PFSK-1 (cell line): ENCODE data around the gene TLE4.

ENCODE experiments used
- FOXP2 ChIP-seq: optimal IDR thresholded peaks from 2 replicates; pipeline ENCODE3; 2011; ENCODE audit warnings: borderline replicate concordance, control low read depth, inconsistent platforms; ENCODE audit not compliant: insufficient read depth; ENCODE audit errors: extremely low read length, extremely low read depth
- POLR2AphosphoS5 ChIP-seq: IDR thresholded peaks from 2 replicates; pipeline ENCODE4 v1.6.1; 2012; ENCODE audit warnings: low read depth, mild to moderate bottlenecking, control low read depth, low read length, moderate library complexity
- SIN3A ChIP-seq: IDR thresholded peaks from 2 replicates; pipeline ENCODE4 v1.6.1; 2012; ENCODE audit warnings: mild to moderate bottlenecking, low read length, moderate library complexity, borderline replicate concordance; ENCODE audit not compliant: insufficient read depth
- TAF1 ChIP-seq: IDR thresholded peaks from 2 replicates; pipeline ENCODE4 v1.6.1; 2012; ENCODE audit warnings: low read length, control low read depth, borderline replicate concordance; ENCODE audit not compliant: insufficient read depth
- TF ChIP-seq, protein P1 (sequence below), 2 experiments: IDR thresholded peaks; 2 replicates each; pipeline versions ENCODE4 v1.6.1 to v1.8.0; 2011 to 2012; ENCODE audit warnings: low read depth in 2 of 2, low read length in 2 of 2, control low read depth in 1 of 2, inconsistent platforms in 1 of 2, mild to moderate bottlenecking in 1 of 2, moderate library complexity in 1 of 2; ENCODE audit not compliant: insufficient read depth in 1 of 2

The TLE4 gene

DNA sequence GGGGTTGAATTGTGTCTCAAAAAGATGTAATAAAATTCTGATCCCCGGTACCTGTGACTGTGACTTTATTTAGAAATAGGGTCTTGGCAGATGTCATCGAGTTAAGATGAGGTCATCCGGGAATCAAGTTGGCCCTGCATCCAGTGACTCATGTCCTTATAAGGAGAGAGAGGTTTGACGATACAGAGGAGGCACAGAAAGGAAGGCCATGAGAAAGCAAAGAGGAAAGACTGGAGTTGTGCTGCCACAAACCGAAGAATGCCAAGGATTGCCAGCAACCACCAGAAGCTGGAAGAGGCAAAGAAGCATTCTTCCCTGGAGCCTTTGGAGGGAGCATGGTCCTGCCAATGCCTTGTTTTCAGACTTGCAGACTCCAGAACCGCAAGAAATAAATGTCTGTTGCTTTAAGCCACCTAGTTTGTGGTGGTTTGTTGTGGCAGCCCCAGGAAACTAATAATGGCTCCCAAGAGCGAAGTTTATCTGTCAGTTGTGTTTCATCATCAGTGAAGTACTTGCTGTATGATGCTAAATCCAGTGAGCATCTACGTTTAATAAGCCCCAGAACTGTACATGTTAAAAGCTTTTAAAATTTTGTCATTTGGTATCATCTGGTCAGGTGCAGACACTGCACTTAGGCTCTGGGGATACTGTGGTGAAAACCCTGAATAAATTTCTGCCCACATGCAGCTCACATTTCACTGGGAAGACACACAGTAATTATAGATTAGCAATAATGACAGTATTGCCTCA is 114.8 kb downstream of the TLE4 start:
- TF ChIP-seq, protein P1, sequence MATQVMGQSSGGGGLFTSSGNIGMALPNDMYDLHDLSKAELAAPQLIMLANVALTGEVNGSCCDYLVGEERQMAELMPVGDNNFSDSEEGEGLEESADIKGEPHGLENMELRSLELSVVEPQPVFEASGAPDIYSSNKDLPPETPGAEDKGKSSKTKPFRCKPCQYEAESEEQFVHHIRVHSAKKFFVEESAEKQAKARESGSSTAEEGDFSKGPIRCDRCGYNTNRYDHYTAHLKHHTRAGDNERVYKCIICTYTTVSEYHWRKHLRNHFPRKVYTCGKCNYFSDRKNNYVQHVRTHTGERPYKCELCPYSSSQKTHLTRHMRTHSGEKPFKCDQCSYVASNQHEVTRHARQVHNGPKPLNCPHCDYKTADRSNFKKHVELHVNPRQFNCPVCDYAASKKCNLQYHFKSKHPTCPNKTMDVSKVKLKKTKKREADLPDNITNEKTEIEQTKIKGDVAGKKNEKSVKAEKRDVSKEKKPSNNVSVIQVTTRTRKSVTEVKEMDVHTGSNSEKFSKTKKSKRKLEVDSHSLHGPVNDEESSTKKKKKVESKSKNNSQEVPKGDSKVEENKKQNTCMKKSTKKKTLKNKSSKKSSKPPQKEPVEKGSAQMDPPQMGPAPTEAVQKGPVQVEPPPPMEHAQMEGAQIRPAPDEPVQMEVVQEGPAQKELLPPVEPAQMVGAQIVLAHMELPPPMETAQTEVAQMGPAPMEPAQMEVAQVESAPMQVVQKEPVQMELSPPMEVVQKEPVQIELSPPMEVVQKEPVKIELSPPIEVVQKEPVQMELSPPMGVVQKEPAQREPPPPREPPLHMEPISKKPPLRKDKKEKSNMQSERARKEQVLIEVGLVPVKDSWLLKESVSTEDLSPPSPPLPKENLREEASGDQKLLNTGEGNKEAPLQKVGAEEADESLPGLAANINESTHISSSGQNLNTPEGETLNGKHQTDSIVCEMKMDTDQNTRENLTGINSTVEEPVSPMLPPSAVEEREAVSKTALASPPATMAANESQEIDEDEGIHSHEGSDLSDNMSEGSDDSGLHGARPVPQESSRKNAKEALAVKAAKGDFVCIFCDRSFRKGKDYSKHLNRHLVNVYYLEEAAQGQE (IDR thresholded peaks at IDR 0.05; ENCODE audit: insufficient read depth in 1 of 2, low read depth in 2 of 2, low read length in 2 of 2), result no peak
- TF ChIP-seq FOXP2, result no peak
- TF ChIP-seq SIN3A, result no peak
- no peak for TF ChIP-seq POLR2AphosphoS5

DNA sequence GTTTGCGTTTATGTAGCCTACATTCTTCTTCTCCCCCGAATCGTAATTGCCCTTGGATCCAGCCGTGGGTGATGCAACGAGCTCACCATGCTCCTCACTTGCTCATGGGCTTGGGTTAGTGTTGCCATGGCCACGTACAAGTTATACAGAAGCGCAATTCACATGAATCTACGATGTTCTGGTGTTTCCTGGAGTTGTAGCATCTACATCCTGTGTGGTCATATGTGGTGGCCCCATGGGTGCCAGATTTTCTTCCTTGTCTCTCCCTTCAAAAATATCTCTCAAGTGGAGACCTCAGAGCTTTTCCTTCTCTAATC is 115.3 kb downstream of the TLE4 start:
- no peak for TF ChIP-seq POLR2AphosphoS5
- TF ChIP-seq, protein P1 (IDR thresholded peaks at IDR 0.05; ENCODE audit: insufficient read depth in 1 of 2, low read depth in 2 of 2, low read length in 2 of 2), result no peak
- TF ChIP-seq SIN3A, result no peak
- no peak for TF ChIP-seq TAF1
- TF ChIP-seq FOXP2, result no peak

DNA sequence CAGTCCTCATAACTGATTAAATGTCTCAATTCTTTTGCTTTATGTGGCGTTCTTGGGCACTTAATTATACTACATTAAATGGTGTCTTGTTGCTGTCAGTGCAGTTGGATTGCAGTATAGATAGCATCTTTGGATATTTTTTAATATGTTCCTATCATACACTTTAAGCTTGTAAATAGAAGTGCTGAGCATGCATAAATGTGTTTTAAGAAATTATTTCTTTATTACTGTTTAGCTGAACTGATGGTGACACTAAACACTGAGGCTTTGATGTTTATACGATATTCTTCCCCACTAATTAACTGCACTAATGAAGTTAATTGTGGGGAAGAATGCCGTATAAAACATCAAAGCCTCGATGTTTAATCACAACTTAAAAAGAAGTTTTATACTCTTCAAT is 116.6 kb downstream of the TLE4 start:
- TF ChIP-seq TAF1 (no peak), SIN3A (no peak), POLR2AphosphoS5 (no peak)

DNA sequence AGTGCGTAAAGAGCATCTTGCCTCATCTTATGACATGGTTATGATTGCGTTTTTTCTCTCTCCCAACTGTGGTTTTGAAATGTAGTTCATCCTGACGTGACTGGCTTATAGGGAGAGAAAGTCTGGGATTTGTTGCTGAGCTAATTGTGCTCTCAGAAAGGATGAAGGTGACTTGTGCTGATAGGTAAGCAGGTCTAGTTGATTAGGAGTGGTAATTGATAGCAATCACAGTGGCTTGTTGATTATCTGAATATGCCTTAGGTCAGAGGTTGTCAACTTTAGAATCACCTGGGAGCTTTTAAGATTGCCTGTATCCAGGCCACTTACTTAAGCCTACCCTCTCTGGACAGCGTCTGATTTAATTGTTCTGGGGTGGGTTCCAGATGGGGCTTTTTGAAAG is 117.8 kb downstream of the TLE4 start:
- TF ChIP-seq FOXP2 (no peak), SIN3A (no peak), TAF1 (no peak), POLR2AphosphoS5 (no peak)
- TF ChIP-seq, protein P1 (IDR thresholded peaks at IDR 0.05; ENCODE audit: insufficient read depth in 1 of 2, low read depth in 2 of 2, low read length in 2 of 2), result no peak

DNA sequence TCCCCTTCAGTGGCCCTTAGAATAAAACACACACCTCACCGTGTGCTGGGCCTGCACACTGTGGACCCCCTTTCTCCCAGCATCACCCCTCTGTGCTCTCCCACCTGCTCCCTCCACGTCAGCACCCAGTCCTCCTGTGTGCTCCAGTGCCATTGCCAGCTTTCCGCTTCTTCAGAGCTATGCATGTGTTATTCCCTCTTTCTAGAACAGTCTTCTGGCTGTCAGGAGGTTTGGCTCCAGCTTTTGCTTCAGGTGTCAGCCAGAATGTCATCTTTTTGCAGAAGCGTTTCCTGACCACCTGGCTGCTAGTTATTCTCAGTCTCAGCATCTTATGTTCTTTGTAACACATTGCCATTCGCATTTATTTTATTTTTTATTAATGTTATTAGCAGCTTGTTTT is 119.7 kb downstream of the TLE4 start:
- no peak for TF ChIP-seq TAF1
- no peak for TF ChIP-seq FOXP2
- no peak for TF ChIP-seq SIN3A
- TF ChIP-seq, protein P1 (IDR thresholded peaks at IDR 0.05; ENCODE audit: insufficient read depth in 1 of 2, low read depth in 2 of 2, low read length in 2 of 2), result no peak
- TF ChIP-seq POLR2AphosphoS5, result no peak
